Middle frontal gyrus (tissue), 1 donor: ENCODE data around the gene ADAMTS2.

Experiments
- DNase-seq: peaks from one replicate; pipeline ENCODE4 v3.0.0-alpha.2; 2015; ENCODE audit warnings: low spot score; ENCODE audit errors: extremely low spot score

ADAMTS2 gene

GRCh38 chr5:179371681-179372680 lies 26.7 kb upstream of the ADAMTS2 start:
- DNase-seq: no peak

DNA sequence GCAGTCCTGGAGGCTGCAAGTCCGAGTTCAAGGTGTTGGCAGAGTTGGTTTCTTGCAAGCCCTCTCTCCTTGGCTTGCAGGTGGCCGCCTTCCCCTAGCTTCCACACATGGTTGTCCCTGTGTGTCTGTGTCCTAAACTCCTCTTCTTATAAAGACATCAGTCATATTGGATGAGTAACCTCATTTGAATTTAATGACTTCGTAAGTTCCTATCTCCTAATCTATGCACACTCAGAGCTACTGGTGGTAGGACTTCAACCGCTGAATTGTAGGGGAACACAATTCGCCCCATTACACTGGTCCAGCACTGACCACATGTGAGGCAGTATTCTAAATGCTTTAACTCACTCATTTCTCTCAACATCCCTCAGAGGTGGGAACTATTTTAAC lies 25.9 kb upstream of the ADAMTS2 start:
- DNase-seq: no peak

GRCh38 chr5:179370490-179371120 lies 25.3 kb upstream of the ADAMTS2 start:
- no peak for DNase-seq

DNA sequence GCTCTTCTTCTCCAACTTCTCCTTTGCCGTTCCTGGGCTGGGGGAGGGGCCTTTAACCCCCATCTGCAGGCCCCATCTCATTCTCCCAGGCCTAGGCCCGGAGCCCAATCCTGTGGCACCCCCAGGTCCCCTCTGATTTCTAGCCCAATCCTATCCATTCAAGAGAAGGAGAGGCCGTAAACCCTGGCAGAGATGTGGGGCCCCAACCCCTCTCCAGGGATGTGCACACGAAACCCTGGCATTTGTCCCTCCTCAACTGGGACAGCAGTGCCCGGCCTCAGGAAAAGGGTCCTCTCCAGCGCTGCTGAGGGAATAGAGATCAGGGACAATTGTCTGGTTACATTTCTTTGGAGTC lies 24.2 kb upstream of the ADAMTS2 start:
- DNase-seq: no peak

DNA sequence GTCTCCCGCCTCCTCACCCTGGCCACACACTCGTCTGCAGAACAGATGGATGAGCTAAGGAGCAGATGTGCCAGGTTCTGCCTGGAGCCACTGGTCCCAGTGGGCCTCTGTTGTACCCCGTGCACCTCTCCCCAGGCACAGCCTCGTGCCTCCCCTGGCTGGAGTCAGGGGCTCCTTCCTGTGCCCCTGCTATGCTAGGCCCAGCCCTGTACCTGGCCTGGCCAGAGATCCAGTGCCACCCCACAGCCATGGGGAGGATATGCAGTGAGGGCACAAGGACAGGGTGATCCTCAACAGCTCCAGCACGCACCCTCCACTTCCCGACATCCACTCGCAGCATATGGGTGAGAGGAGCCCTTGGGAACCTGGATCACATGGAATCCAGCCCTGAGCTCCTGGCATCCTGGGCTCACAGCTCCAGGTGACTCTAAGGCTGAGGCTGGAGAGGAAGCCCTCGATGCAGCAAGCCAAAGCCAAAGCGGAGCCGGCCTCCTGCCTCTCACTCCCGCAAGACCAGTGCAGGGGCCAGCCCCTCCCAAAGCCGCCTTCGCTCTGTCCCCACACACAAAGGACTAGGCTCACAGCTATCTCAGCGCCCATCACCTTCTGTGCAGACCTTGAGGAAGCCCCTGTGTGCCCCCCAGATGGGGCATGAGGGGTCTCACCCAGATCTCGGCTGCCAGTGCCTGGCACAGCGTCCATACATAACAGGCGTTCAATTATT lies 23.7 kb upstream of the ADAMTS2 start:
- no peak for DNase-seq

- DNase-seq: no peak
Measured at GRCh38 chr5:179368126-179368805, 23.0 kb upstream of the ADAMTS2 start.

DNA sequence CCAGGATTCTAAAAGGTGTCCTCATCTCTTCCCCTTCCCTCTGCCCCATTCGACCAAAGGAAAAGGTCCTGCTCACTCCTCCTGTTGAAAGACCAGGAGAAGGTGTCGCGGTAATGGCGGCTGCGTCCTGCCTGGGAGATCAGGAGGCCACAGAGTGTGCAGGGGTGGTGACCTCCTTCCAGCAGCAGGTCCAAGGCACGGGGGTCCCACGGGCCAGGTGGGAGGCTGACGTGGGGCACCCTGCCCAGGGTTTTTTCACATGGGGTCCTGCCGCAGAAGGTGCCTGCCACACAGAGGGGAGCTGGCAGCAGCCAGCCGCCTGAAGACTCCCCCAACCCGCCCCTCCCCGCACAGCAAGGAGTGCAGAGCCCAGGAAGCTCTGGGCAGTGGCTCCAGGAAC lies 22.2 kb upstream of the ADAMTS2 start:
- DNase-seq: no peak

GRCh38 chr5:179362355-179362754 lies 17.1 kb upstream of the ADAMTS2 start:
- DNase-seq: no peak

DNA sequence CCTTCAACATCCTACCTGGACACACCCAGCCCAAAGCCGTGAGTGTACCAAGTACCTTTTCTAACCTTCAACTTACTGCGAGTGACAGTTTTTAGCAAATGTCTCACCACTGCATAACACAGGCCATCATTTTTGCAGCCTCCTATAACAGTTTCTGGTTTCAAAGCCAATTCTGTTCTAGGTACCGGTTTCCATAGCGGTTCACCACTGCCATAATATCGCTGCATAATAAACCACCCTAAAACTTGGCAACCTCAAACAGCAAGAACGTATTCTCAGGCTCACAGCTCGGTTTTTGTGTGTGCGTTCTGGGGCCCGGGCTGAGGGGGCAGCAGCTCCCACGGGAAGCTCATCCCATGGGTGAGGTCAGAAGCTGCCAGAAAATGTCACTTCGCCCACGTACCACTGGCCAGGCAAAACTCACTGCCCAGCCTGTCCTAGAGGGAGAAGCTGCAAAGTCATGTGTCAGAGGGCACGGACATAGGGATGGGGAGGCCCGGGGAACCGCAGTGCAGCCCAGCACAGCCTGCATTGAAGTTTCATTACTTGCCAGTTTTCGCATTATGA lies 15.9 kb upstream of the ADAMTS2 start:
- DNase-seq: peak; percentile 9

GRCh38 chr5:179357031-179357430 lies 11.8 kb upstream of the ADAMTS2 start:
- no peak for DNase-seq

GRCh38 chr5:179355976-179356974 lies 11.0 kb upstream of the ADAMTS2 start:
- DNase-seq: peak; percentile 8

- DNase-seq: no peak
Measured at GRCh38 chr5:179354305-179354882, 9.1 kb upstream of the ADAMTS2 start.

GRCh38 chr5:179348843-179349242 lies 3.6 kb upstream of the ADAMTS2 start:
- no peak for DNase-seq

DNA sequence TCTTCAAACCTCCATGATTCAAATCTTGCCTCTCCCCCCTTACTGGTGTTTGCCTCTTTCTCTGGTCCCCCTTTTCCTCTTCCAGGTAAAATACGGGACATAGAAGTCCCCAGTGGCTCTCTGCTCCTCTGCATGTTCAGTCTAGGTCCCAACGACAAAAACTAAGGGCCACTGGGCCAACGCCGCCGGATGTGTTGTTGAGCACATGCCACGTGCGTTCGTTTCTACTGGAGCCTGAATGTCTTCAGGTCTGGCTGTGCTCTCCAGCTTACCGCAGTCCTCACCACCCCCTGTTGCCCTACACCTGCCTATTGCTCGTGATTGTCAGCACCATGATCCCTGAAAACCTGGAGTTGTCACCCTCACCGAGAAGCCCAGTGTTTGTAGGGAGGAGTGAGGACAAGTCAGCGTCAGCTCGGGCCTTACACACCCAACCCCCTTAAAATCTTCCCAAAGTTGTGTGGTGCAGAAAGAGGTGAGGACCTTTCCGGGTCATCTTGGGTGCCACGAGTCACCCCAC lies 2.8 kb upstream of the ADAMTS2 start:
- DNase-seq: no peak

GRCh38 chr5:179347581-179347980 lies 2.3 kb upstream of the ADAMTS2 start:
- no peak for DNase-seq

DNA sequence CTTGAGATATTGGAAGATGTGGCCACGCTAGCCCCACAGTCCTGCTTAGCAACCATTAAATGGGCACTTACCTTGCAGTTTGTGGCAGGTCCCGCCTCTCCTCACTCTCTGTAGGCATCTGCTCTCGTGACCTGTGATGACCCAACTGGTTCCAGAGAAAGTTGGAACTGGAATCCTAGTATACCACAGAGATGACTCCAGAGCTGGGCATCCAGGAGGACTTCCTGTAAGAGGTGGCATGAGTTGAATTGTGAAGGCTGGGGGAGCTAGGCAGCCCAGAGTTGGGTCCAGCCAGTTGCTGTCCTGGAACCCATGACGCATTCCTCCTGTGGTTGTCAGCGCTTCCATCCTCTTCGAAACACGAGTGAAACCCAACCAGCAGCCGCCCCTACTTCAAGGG lies 1.6 kb upstream of the ADAMTS2 start:
- no peak for DNase-seq

GRCh38 chr5:179346401-179346800 lies 1.1 kb upstream of the ADAMTS2 start:
- DNase-seq: no peak

- no peak for DNase-seq
Measured at GRCh38 chr5:179345183-179345432, 153 bp downstream of the ADAMTS2 start.

DNA sequence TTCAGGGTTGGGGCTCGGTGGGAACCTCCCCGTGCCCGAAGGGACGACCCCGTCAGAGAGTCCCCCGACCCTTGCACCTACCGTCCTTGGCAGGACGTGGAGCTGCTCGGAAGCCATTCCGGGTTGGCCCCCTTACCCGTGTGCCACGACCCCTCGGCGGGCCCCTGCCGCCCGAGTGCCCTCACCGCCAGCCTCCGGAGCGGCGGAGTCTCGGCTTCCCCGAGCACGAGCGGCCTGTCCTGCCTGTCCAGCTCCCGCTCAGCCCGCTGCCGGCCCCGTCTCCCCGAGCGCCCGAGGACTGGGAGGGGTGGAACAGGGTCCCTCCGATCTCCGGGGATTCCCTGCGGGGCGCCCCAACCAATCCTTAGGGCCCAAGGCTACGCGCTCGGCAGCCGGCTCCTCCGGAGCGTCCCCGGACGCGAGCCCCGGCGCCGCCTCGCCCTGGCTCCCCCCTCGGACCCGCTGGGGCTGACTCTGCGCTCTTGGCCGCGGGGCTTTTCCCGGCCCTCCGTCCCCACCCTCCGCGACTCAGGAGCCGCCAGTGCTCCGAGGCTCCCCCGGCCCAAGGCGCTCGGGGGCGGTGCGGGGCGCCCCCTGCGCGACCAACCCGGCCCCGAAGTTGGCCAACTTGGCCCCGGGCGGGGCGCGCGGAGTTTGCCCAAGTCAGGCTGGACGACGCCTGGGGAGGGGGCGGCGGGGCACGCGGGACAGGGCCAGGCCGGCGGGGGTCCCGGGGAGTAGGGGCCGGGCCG lies 654 bp downstream of the ADAMTS2 start:
- no peak for DNase-seq
